CD4-positive, alpha-beta memory T cell (primary cell): ENCODE data around the gene GGA3. TPM values are rescaled to one million over a fixed set of nuclear protein-coding genes. Genes with fewer than 3 reads are reported as not detected.
"Not testable (repeated sequence)": the region's sequence is repeated elsewhere in the genome, so short reads cannot be mapped to it uniquely, and the experiment has no call there.

Experiments used
- CTCF ChIA-PET: fragments of 350-600 bp; sonication (Branson Sonifier 250); formaldehyde crosslinking; loops from one replicate; lab custom pipeline; 2021; ENCODE audit warnings: inconsistent platforms; ENCODE audit not compliant: partially characterized antibody; lab: Charles Lee
- POLR2A ChIA-PET: fragments of 350-600 bp; sonication (Branson Sonifier 250); formaldehyde crosslinking; loops from one replicate; lab custom pipeline; 2021; ENCODE audit not compliant: partially characterized antibody; lab: Charles Lee
- DNase-seq, 5 donors: peaks; one replicate each; pipeline versions ENCODE4 v3.0.0 to v3.0.0-alpha.2; 2020 to 2022; ENCODE audit warnings: mixed read lengths in 1 of 5
- H3K27ac ChIP-seq: one replicate; pipeline ENCODE4 v1.7.0; 2013; ENCODE audit warnings: low read depth, low read length
- H3K27me3 ChIP-seq: 2 replicates; pipeline ENCODE4 v1.7.0; 2013; ENCODE audit warnings: mild to moderate bottlenecking, low read length, moderate library complexity; ENCODE audit not compliant: insufficient read depth
- H3K36me3 ChIP-seq: 2 replicates; pipeline ENCODE4 v1.7.0; 2013; ENCODE audit warnings: mild to moderate bottlenecking, low read length, moderate library complexity; ENCODE audit not compliant: insufficient read depth
- H3K4me1 ChIP-seq: 2 replicates; pipeline ENCODE4 v1.7.0; 2013; ENCODE audit warnings: mild to moderate bottlenecking, low read length, moderate library complexity; ENCODE audit not compliant: insufficient read depth
- H3K4me3 ChIP-seq, 2 donors: one replicate each; pipeline ENCODE4 v1.7.0; 2013; ENCODE audit warnings: low read length in 2 of 2, mild to moderate bottlenecking in 1 of 2
- H3K9me3 ChIP-seq, 2 donors: one replicate each; pipeline ENCODE4 v1.7.0; 2013; ENCODE audit warnings: low read length in 2 of 2, control low read depth in 1 of 2; ENCODE audit not compliant: control insufficient read depth in 1 of 2
- H3K27ac Mint-ChIP-seq, 7 donors: one replicate each; pipeline ENCODE4 v1.8.0; 2020 to 2021; ENCODE audit warnings: mixed read lengths in 7 of 7, mild to moderate bottlenecking in 6 of 7, inconsistent platforms in 3 of 7, moderate library complexity in 3 of 7
- H3K27me3 Mint-ChIP-seq, 2 donors: one replicate each; pipeline ENCODE4 v1.8.0; 2020 to 2021; ENCODE audit warnings: mixed read lengths in 2 of 2
- H3K36me3 Mint-ChIP-seq, 2 donors: one replicate each; pipeline ENCODE4 v1.8.0; 2020 to 2021; ENCODE audit warnings: mixed read lengths in 2 of 2, inconsistent platforms in 1 of 2, mild to moderate bottlenecking in 1 of 2
- H3K4me1 Mint-ChIP-seq, 4 donors: one replicate each; pipeline ENCODE4 v1.8.0; 2020 to 2021; ENCODE audit warnings: mixed read lengths in 4 of 4, mild to moderate bottlenecking in 1 of 4
- H3K4me3 Mint-ChIP-seq, 8 donors: one replicate each; pipeline ENCODE4 v1.8.0; 2020 to 2021; ENCODE audit warnings: mixed read lengths in 8 of 8, mild to moderate bottlenecking in 7 of 8, moderate library complexity in 6 of 8, inconsistent platforms in 3 of 8
- H3K9me3 Mint-ChIP-seq, 8 donors: one replicate each; pipeline ENCODE4 v1.8.0; 2020 to 2021; ENCODE audit warnings: mixed read lengths in 8 of 8, mild to moderate bottlenecking in 5 of 8, inconsistent platforms in 3 of 8, moderate library complexity in 1 of 8
- intact Hi-C: fragments of 100-400 bp; cut with micrococcal nuclease; formaldehyde crosslinking; loops from one replicate; pipeline ENCODE4 v1.15.1; 2023
- polyA plus RNA-seq, 2 donors: library from polyadenylated mRNA; unstranded; fragments of 300-500 nt; fragmentation: Illumina TruSeq; gene quantifications; one replicate each; pipeline ENCODE4 v1.2.3, GENCODE V29; 2021
- total RNA-seq, 2 experiments: library from RNA; stranded (reverse); gene quantifications; one replicate each; pipeline ENCODE4 v1.2.3, GENCODE V29; 2021

GGA3 gene
- total and polyA plus RNA-seq, 4 experiments from 2014 or later: 7.7 to 122 (median 73.6) TPM

- Histone ChIP-seq H3K9me3 (no peaks in the 10 kb centered on the region), H3K4me3 (no peak overlapping the region), H3K27ac (no peak overlapping the region), H3K36me3 (peaks cover 22% of the 10 kb centered on the region), H3K4me1 (peaks cover 26% of the 10 kb centered on the region), H3K27me3 (no peaks in the 10 kb centered on the region)
- no peaks in the 10 kb centered on the region for H3K27me3 Mint-ChIP-seq
- H3K36me3 Mint-ChIP-seq: peaks cover 13 to 33% of the 10 kb centered on the region in 2 donors
- intact Hi-C loops: no loop called here
- peaks cover 13 to 45% (median 20%) of the 10 kb centered on the region in 4 donors for H3K4me1 Mint-ChIP-seq
- DNase-seq: no peak
- H3K4me3 Mint-ChIP-seq: peak overlapping the region in 3 of 8 donors; percentile 40 to 56 (median 42)
- H3K27ac Mint-ChIP-seq: peak overlapping the region in 3 of 7 donors; percentile 29 to 76 (median 46)
- CTCF ChIA-PET: interaction anchor here (1.6 to 15.0 kb wide), 3 partner anchors 94 to 246 kb away, joined by 5 to 309 read pairs (median 15); partner anchors contain the start of gene ARMC7
- H3K9me3 Mint-ChIP-seq: no peaks in the 10 kb centered on the region
- POLR2A ChIA-PET: interaction anchor here (0.8 to 1.8 kb wide), 2 partner anchors 25 to 54 kb away, joined by 3 to 5 read pairs; partner anchors contain the start of genes GGA3, MRPS7 and SUMO2
Measured at GRCh38 chr17:75207760-75208159, 53.6 kb downstream of the GGA3 start.

GRCh38 chr17:75207050-75207407 lies 54.4 kb downstream of the GGA3 start:
- DNase-seq, H3K27me3 ChIP-seq, H3K9me3 ChIP-seq, intact Hi-C loops, H3K9me3 Mint-ChIP-seq, H3K27ac ChIP-seq, H3K4me3 ChIP-seq, H3K27me3 Mint-ChIP-seq: not testable (repeated sequence)
- H3K27ac Mint-ChIP-seq: peak overlapping the region in 4 of 7 donors; percentile 53 to 99 (median 66)
- H3K4me3 Mint-ChIP-seq: peak overlapping the region; percentile 93 to 99 (median 96)
- peaks cover 13 to 45% (median 20%) of the 10 kb centered on the region in 4 donors for H3K4me1 Mint-ChIP-seq
- Histone ChIP-seq H3K4me1 (peaks cover 26% of the 10 kb centered on the region), H3K36me3 (peaks cover 15% of the 10 kb centered on the region)
- CTCF ChIA-PET: interaction anchor here (1.2 to 15.0 kb wide), 4 partner anchors 33 to 246 kb away, joined by 3 to 309 read pairs (median 10); partner anchors contain the start of genes ARMC7 and SLC25A19
- H3K36me3 Mint-ChIP-seq: peaks cover 12 to 33% of the 10 kb centered on the region in 2 donors
- POLR2A ChIA-PET: interaction anchor here (0.8 to 1.8 kb wide), 2 partner anchors 24 to 55 kb away, joined by 3 to 5 read pairs; partner anchors contain the start of genes GGA3, MRPS7 and SUMO2

- H3K4me3 ChIP-seq: peak overlapping the region; percentile 55 to 86
- peak overlapping the region; percentile 80 for H3K27ac ChIP-seq
- ChIA-PET CTCF (interaction anchor here (0.6 to 15.0 kb wide), 8 partner anchors 24 to 248 kb away, joined by 3 to 309 read pairs (median 5); partner anchors contain the start of genes ARMC7, MIF4GD and SLC25A19), POLR2A (interaction anchor here (0.7 to 2.2 kb wide), 12 partner anchors 23 to 206 kb away, joined by 3 to 14 read pairs (median 4); partner anchors contain the start of genes MIF4GD, MRPL58, SLC16A5 and SLC25A19)
- H3K4me1 Mint-ChIP-seq: peaks cover 15 to 50% (median 24%) of the 10 kb centered on the region in 4 donors
- DNase-seq: no peak
- intact Hi-C loops: loop anchor here (1.0 kb wide), 4 partner anchors 23 to 91 kb away; partner anchors contain the start of genes GGA3, MRPS7 and SUMO2
- no peaks in the 10 kb centered on the region for H3K9me3 Mint-ChIP-seq
- no peaks in the 10 kb centered on the region for H3K27me3 Mint-ChIP-seq
- peaks cover 10% of the 10 kb centered on the region for H3K36me3 ChIP-seq
- H3K4me1 ChIP-seq: peaks cover 26% of the 10 kb centered on the region
- peak overlapping the region; percentile 93 to 99 (median 96) for H3K4me3 Mint-ChIP-seq
- no peaks in the 10 kb centered on the region for H3K9me3 ChIP-seq
- H3K36me3 Mint-ChIP-seq: peaks cover 8 to 25% of the 10 kb centered on the region in 2 donors
- H3K27ac Mint-ChIP-seq: peak overlapping the region; percentile 99 to 100 (median 99)
- no peaks in the 10 kb centered on the region for H3K27me3 ChIP-seq
Measured at GRCh38 chr17:75205793-75206163, 55.6 kb downstream of the GGA3 start.

GRCh38 chr17:75205037-75205792 lies 56.2 kb downstream of the GGA3 start, which contains the start of gene NUP85:
Gene NUP85, plus strand, starts transcription at chr17:75205679. Its CDS starts 83 bp downstream, at chr17:75205762.
- H3K27ac Mint-ChIP-seq: peak within 1 kb of the TSS; percentile 99 to 100 (median 99)
- peak within 1 kb of the TSS; percentile 93 to 99 (median 96) for H3K4me3 Mint-ChIP-seq
- intact Hi-C loops: loop anchor here (1.0 kb wide), 4 partner anchors 23 to 91 kb away; partner anchors contain the start of genes GGA3, MRPS7 and SUMO2
- H3K36me3 Mint-ChIP-seq: peaks cover 6 to 20% of the 10 kb centered on the region in 2 donors
- Histone ChIP-seq H3K27ac (peak within 1 kb of the TSS; percentile 80), H3K4me3 (peak within 1 kb of the TSS; percentile 55 to 86), H3K9me3 (no peaks in the 10 kb centered on the region), H3K36me3 (peaks cover 10% of the 10 kb centered on the region), H3K4me1 (peaks cover 26% of the 10 kb centered on the region), H3K27me3 (no peaks in the 10 kb centered on the region)
- H3K4me1 Mint-ChIP-seq: peaks cover 15 to 48% (median 24%) of the 10 kb centered on the region in 4 donors
- no peaks in the 10 kb centered on the region for H3K27me3 Mint-ChIP-seq
- ChIA-PET CTCF (interaction anchor here (0.6 to 15.0 kb wide), 9 partner anchors 25 to 248 kb away, joined by 3 to 309 read pairs (median 4); partner anchors contain the start of genes ARMC7 and MIF4GD), POLR2A (interaction anchor here (0.7 to 2.2 kb wide), 15 partner anchors 22 to 207 kb away, joined by 3 to 14 read pairs (median 3); partner anchors contain the start of genes GGA3, MIF4GD, MRPL58 and MRPS7)
- peak; percentile 88 to 95 (median 93) for DNase-seq
- no peaks in the 10 kb centered on the region for H3K9me3 Mint-ChIP-seq

- no peak for DNase-seq
- Histone ChIP-seq H3K9me3 (no peaks in the 10 kb centered on the region), H3K36me3 (no peaks in the 10 kb centered on the region), H3K27ac (no peak overlapping the region), H3K4me1 (peaks cover 10% of the 10 kb centered on the region), H3K27me3 (no peaks in the 10 kb centered on the region), H3K4me3 (no peak overlapping the region)
- H3K27ac Mint-ChIP-seq: no peak overlapping the region
- no peaks in the 10 kb centered on the region for H3K27me3 Mint-ChIP-seq
- peaks cover 4 to 16% (median 7%) of the 10 kb centered on the region in 4 donors for H3K4me1 Mint-ChIP-seq
- H3K36me3 Mint-ChIP-seq: peaks cover 0 to 1% of the 10 kb centered on the region in 2 donors
- ChIA-PET CTCF (interaction anchor here (0.8 to 15.0 kb wide), 11 partner anchors 11 to 242 kb away, joined by 3 to 309 read pairs (median 4); partner anchors contain the start of genes ARMC7 and MIF4GD), POLR2A (interaction anchor here (1.2 kb wide), 1 partner anchor 86 kb away, joined by 6 read pairs; no protein-coding TSS in a partner anchor)
- no peak overlapping the region for H3K4me3 Mint-ChIP-seq
- no peaks in the 10 kb centered on the region for H3K9me3 Mint-ChIP-seq
- intact Hi-C loops: no loop called here
Measured at GRCh38 chr17:75199886-75200618, 61.4 kb downstream of the GGA3 start.

GRCh38 chr17:75194879-75195278 lies 66.5 kb downstream of the GGA3 start:
- no peak for DNase-seq
- ChIA-PET POLR2A (no interaction called here), CTCF (interaction anchor here (1.4 kb wide), 1 partner anchor 233 kb away, joined by 4 read pairs; no protein-coding TSS in a partner anchor)
- no peaks in the 10 kb centered on the region for H3K9me3 Mint-ChIP-seq
- no peak overlapping the region for H3K4me3 ChIP-seq
- H3K4me1 ChIP-seq: no peaks in the 10 kb centered on the region
- H3K27ac ChIP-seq: no peak overlapping the region
- H3K4me3 Mint-ChIP-seq: no peak overlapping the region
- H3K27me3 ChIP-seq: no peaks in the 10 kb centered on the region
- no peaks in the 10 kb centered on the region for H3K9me3 ChIP-seq
- H3K4me1 Mint-ChIP-seq: no peaks in the 10 kb centered on the region
- no peak overlapping the region for H3K27ac Mint-ChIP-seq
- H3K27me3 Mint-ChIP-seq: no peaks in the 10 kb centered on the region
- intact Hi-C loops: no loop called here
- H3K36me3 ChIP-seq: no peaks in the 10 kb centered on the region
- H3K36me3 Mint-ChIP-seq: no peaks in the 10 kb centered on the region
